HG03442 (cell line): ENCODE results near the gene CIROP.

ENCODE experiments used
- ATAC-seq: cut with Tn5 transposase; IDR thresholded peaks from one replicate; pipeline ENCODE4 v1.9.1; 2021; ENCODE audit warnings: mild to moderate bottlenecking, moderate library complexity; ENCODE audit not compliant: unreplicated experiment

Gene CIROP

GRCh38 chr14:23130871-23131270, 26.1 kb upstream of the CIROP start:
- ATAC-seq: no peak

GRCh38 chr14:23129759-23130316, 25.0 kb upstream of the CIROP start:
- no peak for ATAC-seq

GRCh38 chr14:23128969-23129758, 24.4 kb upstream of the CIROP start:
- ATAC-seq: no peak

GRCh38 chr14:23127861-23128260, 23.1 kb upstream of the CIROP start:
- no peak for ATAC-seq

- no peak for ATAC-seq
Measured at GRCh38 chr14:23126548-23127278, 21.9 kb upstream of the CIROP start.

- no peak for ATAC-seq
Measured at GRCh38 chr14:23125933-23126524, 21.2 kb upstream of the CIROP start.

- ATAC-seq: no peak
Measured at GRCh38 chr14:23125011-23125410, 20.2 kb upstream of the CIROP start.

GRCh38 chr14:23124337-23124954, 19.7 kb upstream of the CIROP start:
- no peak for ATAC-seq

- ATAC-seq: no peak
Measured at GRCh38 chr14:23123419-23123818, 18.6 kb upstream of the CIROP start.

- no peak for ATAC-seq
Measured at GRCh38 chr14:23122086-23122485, 17.3 kb upstream of the CIROP start.

GRCh38 chr14:23121361-23121771, 16.6 kb upstream of the CIROP start:
- peak; percentile 56 for ATAC-seq

GRCh38 chr14:23120541-23121251, 15.9 kb upstream of the CIROP start:
- peak; percentile 65 for ATAC-seq

- no peak for ATAC-seq
Measured at GRCh38 chr14:23119363-23120327, 14.9 kb upstream of the CIROP start.

- ATAC-seq: no peak
Measured at GRCh38 chr14:23118506-23119362, 13.9 kb upstream of the CIROP start, which contains the start of gene CEBPE. Gene CEBPE (minus strand): TSS chr14:23119255. CDS start chr14:23119091, 164 bp downstream.

- no peak for ATAC-seq
Measured at GRCh38 chr14:23117371-23118020, 12.7 kb upstream of the CIROP start.

- no peak for ATAC-seq
Measured at GRCh38 chr14:23115918-23116317, 11.1 kb upstream of the CIROP start.

GRCh38 chr14:23115039-23115731, 10.4 kb upstream of the CIROP start:
- no peak for ATAC-seq
